AG10803 (cell line): Measurements from ENCODE around the gene SHE.

Source experiments
- DNase-seq: peaks from one replicate; pipeline ENCODE4 v3.0.0; 2010; ENCODE audit warnings: low read depth
- H3K4me3 ChIP-seq: 2 replicates; pipeline ENCODE4 v1.5.1; 2011; ENCODE audit warnings: mild to moderate bottlenecking, low read length, control low read depth
- CTCF ChIP-seq: conservative IDR thresholded peaks from 2 replicates; pipeline ENCODE4 v1.5.1; 2011; ENCODE audit warnings: mild to moderate bottlenecking, low read length, control low read depth, inconsistent platforms

Gene SHE

GRCh38 chr1:154434346-154435085, 67.7 kb downstream of the SHE start:
- no peak for TF ChIP-seq CTCF
- peak; percentile 86 for DNase-seq
- no peak overlapping the region; the same call in 1 of the 2 replicates for H3K4me3 ChIP-seq

- no peak overlapping the region for H3K4me3 ChIP-seq
- no peak for TF ChIP-seq CTCF
- DNase-seq: peak; percentile 12
Measured at GRCh38 chr1:154433161-154433764, 68.9 kb downstream of the SHE start.

- peak; percentile 97 for DNase-seq
- H3K4me3 ChIP-seq: no peak overlapping the region
- no peak for TF ChIP-seq CTCF
Measured at GRCh38 chr1:154431586-154432373, 70.4 kb downstream of the SHE start.

GRCh38 chr1:154430903-154431302, 71.3 kb downstream of the SHE start:
- TF ChIP-seq CTCF: no peak
- no peak for DNase-seq
- no peak overlapping the region for H3K4me3 ChIP-seq

GRCh38 chr1:154429841-154430611, 72.2 kb downstream of the SHE start:
- TF ChIP-seq CTCF: no peak
- H3K4me3 ChIP-seq: no peak overlapping the region
- no peak for DNase-seq
